Fibroblast of skin of left quadriceps (primary cell): Measurements from ENCODE around the gene OSBPL2.

Experiments used
- DNase-seq, 2 experiments: peaks; one replicate each; pipeline ENCODE4 v3.0.0-alpha.2; 2013; ENCODE audit warnings: low read depth in 2 of 2

The OSBPL2 gene

GRCh38 chr20:62285151-62285550, 46.8 kb downstream of the OSBPL2 start:
- no peak for DNase-seq

GRCh38 chr20:62285722-62286121, 47.4 kb downstream of the OSBPL2 start:
- no peak for DNase-seq

DNA sequence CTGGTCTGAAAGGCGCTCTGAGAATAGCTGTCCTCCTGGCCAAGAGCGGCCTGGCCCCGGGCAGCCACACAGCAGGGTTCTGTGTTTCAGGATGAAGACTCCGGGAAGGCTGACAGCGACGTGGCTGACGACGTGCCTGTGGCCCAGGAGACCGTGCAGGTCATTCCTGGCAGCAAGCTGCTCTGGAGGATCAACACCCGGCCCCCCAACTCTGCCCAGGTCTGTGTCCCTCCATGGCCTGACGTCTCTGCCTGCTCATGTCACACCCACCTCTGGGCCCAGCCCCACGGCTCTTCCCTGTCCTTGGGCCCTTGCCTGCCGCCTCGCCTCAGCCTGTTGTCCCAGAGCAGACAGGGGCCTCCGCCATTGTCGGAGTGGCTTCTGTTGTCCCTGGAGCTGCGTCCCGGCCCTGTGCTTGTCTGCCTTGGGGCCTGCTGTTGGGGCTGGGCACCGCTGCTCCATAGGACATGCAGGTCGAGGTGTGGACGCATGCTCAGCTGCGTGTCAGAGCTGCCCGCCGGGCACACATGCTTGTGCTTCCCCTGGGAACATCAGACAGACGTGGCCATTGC, 48.3 kb downstream of the OSBPL2 start:
- DNase-seq: no peak

GRCh38 chr20:62287129-62287528, 48.8 kb downstream of the OSBPL2 start:
- no peak for DNase-seq

DNA sequence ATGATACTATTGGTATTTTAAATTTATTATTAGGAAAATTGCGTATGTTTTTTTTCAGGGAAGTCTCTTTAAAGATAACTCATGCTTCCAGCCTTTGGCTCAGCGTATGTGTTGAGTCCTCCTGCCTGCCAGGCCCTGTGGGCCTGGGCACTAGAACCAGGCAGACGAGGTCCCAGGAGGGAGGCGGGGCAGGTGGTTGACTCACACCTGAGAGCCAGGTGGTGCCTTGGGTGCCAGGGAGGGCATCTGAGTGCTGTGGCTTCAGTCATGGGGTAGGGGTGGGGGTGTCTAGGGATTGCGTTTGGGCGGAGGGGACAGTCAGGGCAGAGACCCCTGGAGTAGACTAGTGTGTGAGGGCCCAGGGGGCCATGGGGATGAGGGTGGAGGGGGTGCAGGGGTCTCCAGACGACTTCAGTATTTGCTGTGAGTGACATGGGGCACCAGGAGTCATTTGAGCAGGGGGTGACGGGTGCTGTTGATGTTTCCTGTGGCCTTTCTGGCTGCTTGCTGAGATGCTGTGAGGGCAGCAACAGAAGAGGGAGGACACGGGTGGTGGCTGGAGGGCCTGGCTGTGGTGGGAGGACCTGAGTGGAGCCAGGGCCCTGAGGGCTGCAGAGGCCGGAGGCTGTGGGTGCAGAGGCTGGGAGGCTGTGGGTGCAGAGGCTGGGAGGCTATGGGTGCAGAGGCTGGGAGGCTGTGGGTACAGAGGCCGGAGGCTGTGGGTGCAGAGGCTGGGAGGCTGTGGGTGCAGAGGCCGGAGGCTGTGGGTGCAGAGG, 49.6 kb downstream of the OSBPL2 start:
- DNase-seq: no peak

GRCh38 chr20:62288535-62289105, 50.3 kb downstream of the OSBPL2 start:
- no peak for DNase-seq

DNA sequence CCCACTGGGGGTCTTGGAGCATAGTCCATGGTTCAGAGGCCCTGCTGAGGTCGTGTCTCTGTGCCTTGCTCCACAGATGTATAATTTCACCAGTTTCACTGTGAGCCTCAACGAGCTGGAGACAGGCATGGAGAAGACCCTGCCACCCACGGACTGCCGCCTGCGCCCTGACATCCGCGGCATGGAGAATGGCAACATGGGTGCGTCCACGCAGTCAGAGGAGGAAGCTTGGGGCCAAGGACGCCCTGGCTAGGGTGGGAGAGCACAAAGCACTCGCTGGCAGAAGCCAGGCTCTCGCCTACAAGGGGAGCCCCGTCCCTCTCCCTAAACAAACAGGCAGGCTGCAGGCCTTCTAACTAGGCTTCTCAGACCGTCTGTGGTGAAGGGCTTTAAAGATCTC, 50.8 kb downstream of the OSBPL2 start:
- no peak for DNase-seq

DNA sequence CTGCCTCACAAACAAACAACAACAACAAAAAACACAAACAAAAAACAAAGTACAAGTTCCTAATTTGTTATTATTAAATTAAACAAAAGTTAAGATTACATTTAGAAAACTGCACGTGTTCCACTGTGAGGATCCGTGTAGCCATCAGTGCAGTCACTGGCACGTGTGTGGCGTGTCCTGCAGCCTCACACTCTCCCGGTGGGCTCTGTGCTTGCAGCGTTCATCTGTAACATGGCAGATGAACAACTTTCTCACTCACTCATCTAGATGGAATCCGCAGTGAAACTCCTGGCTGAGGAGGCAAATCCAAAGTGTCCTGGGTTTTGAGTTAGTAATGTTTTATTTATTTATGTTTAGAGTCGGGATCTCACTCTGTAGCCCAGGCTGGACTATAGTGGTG, 51.6 kb downstream of the OSBPL2 start:
- DNase-seq: no peak

- no peak for DNase-seq
Measured at GRCh38 chr20:62291251-62292066, 53.1 kb downstream of the OSBPL2 start.

GRCh38 chr20:62292108-62292507, 53.8 kb downstream of the OSBPL2 start:
- DNase-seq: no peak

GRCh38 chr20:62293111-62293784, 54.9 kb downstream of the OSBPL2 start:
- DNase-seq: no peak

DNA sequence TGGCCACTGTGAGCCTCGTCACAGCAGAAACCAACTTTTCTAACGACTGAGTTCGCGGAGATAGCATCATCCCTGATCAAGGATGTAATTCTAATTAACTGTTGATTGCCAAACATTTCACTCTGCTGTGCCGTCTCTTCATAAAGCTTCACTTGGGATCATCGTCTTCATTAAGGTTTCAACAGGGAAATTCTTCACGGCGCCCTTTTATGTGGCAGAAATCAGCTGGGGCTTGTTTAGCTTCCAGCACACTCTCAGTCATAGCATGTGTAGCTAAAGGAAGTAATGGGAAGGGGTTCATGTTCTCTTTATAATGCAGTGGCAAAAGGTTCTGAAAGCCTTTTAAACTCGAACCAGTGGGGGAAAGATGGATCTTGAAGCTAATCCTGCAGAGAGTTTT, 55.6 kb downstream of the OSBPL2 start:
- DNase-seq: no peak

- no peak for DNase-seq
Measured at GRCh38 chr20:62294516-62294915, 56.2 kb downstream of the OSBPL2 start.

- no peak for DNase-seq
Measured at GRCh38 chr20:62296724-62297448, 58.6 kb downstream of the OSBPL2 start.

DNA sequence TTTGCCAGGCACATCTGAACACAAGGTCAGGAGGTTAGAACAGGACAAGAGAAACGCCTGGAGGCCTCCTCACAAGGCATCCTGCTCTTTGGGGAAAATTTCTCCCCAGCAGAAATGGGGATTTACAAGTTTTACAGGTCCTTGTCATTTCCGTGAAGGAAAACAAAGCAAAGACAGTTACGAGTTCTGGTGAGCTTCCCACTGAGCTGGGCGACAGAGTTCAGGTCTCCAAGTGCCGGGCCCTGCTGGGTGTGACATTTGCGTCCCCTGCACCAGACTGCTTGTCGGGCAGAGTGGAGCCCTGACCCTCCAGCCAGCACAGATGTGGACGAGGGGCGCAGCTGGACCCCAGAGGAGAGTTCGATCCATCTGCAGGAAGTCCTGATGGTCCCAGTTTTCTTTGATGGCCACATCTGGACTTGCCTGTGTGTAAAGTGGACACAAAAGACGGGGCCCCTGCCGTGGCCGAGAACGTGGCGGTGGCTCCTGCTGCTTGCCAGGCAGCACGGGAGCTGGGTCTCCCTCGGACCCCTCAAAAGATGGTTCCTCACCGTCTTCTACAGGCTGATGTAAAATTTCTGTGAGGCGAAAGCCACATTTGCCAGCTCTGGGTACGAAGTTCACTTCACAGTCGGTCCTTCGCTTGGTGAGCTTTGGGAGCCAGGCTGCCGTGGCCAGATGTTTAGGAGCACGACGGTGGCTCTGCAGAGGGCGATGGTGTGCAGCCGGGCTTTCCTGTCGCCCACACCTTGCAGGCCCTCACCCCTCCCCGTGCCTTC, 59.3 kb downstream of the OSBPL2 start:
- DNase-seq: no peak

- DNase-seq: no peak
Measured at GRCh38 chr20:62298577-62299249, 60.4 kb downstream of the OSBPL2 start.

GRCh38 chr20:62299666-62300236, 61.4 kb downstream of the OSBPL2 start:
- no peak for DNase-seq

DNA sequence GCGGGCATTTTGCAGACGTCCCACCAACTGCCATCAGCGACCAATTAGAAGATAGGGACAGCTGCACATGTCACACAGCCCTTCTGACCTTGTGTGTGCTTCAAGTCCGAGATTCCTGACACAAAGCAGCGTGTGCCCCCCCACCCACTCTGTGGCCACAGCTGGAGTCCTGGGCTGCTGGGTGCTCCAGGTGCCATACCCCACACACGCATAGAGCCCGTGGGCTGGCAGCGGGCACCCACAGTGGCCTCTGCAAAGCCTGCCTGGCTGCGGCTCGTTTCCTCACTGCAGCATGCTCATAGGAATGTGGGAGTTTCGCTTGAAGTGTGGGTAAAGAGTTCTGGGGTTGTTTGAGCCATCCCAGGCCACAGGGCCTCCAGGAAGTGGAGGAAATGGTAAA, 62.0 kb downstream of the OSBPL2 start:
- no peak for DNase-seq

DNA sequence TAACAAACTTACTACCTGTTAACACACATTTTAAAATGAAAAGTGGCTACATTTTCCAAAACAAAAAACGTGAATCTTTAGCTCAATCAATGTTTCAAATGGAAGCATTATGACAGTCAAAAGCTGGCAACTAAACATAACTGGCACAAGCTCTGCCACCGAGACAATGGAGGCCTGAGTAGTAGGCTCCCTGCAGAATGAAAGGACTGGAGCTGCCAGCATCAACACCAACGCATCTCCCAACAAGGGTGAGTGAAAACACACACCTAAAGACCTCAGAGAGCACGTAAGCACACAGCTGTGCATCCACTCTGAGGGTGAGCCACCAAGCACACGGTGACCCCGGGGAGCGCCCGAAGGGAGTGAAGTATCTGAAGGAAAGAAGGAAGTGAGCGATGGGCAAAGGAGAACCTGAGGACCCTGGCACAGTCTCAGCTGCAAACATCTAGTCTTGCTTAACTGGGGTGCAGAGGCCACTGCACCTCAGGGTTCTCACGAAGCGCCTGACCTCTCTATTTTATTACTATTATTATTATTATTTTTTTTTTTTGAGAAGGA, 62.9 kb downstream of the OSBPL2 start:
- no peak for DNase-seq
